NT2/D1 (cell line): Measurements from ENCODE around the gene PKD2L2.

Experiments
- YY1 ChIP-seq: IDR thresholded peaks from 2 replicates; pipeline ENCODE4 v1.6.1; 2011; ENCODE audit not compliant: insufficient read length, insufficient read depth
- ZNF274 ChIP-seq: IDR thresholded peaks from 2 replicates; pipeline ENCODE4 v1.6.1; 2011; ENCODE audit warnings: mild to moderate bottlenecking, low read depth, low read length

GRCh38 chr5:137858223-137858916 lies 30.9 kb upstream of the PKD2L2 start:
- TF ChIP-seq ZNF274 (no peak), YY1 (no peak)
